CD8-positive, alpha-beta memory T cell (primary cell): ENCODE measurements around the gene PPM1H. TPM values are rescaled to one million over a fixed set of nuclear protein-coding genes. Genes with fewer than 3 reads are reported as not detected.

Experiments used
- CTCF ChIA-PET: fragments of 350-600 bp; sonication (Branson Sonifier 250); formaldehyde crosslinking; loops from one replicate; lab custom pipeline; 2021; ENCODE audit warnings: antibody characterized with exemption; lab: Charles Lee
- POLR2A ChIA-PET: fragments of 350-600 bp; sonication (Branson Sonifier 250); formaldehyde crosslinking; loops from one replicate; lab custom pipeline; 2021; ENCODE audit warnings: antibody characterized with exemption; lab: Charles Lee
- DNase-seq, 5 donors: peaks; one replicate each; pipeline versions ENCODE4 v3.0.0 to v3.0.0-alpha.2; 2020 to 2022; ENCODE audit warnings: mixed read lengths in 1 of 5
- H3K27ac ChIP-seq: one replicate; pipeline ENCODE4 v1.7.0; 2013; ENCODE audit warnings: low read depth, mild to moderate bottlenecking, low read length, moderate library complexity
- H3K27me3 ChIP-seq: 2 replicates; pipeline ENCODE4 v1.7.0; 2013; ENCODE audit warnings: low read length, mild to moderate bottlenecking; ENCODE audit not compliant: insufficient read depth, poor library complexity, severe bottlenecking
- H3K36me3 ChIP-seq: 2 replicates; pipeline ENCODE4 v1.7.0; 2013; ENCODE audit warnings: mild to moderate bottlenecking, low read length, moderate library complexity; ENCODE audit not compliant: insufficient read depth
- H3K4me1 ChIP-seq: 2 replicates; pipeline ENCODE4 v1.7.0; 2013; ENCODE audit warnings: mild to moderate bottlenecking, low read length, moderate library complexity; ENCODE audit not compliant: insufficient read depth
- H3K4me3 ChIP-seq: 2 replicates; pipeline ENCODE4 v1.7.0; 2013; ENCODE audit warnings: mild to moderate bottlenecking, low read length
- H3K9me3 ChIP-seq: 2 replicates; pipeline ENCODE4 v1.7.0; 2013; ENCODE audit warnings: mild to moderate bottlenecking, low read length
- H3K27ac Mint-ChIP-seq, 8 donors: one replicate each; pipeline ENCODE4 v1.8.0; 2020 to 2021; ENCODE audit warnings: mixed read lengths in 8 of 8, mild to moderate bottlenecking in 6 of 8, inconsistent platforms in 3 of 8, moderate library complexity in 3 of 8
- H3K27me3 Mint-ChIP-seq, 2 donors: one replicate each; pipeline ENCODE4 v1.8.0; 2020 to 2021; ENCODE audit warnings: mixed read lengths in 2 of 2, mild to moderate bottlenecking in 1 of 2, moderate library complexity in 1 of 2
- H3K36me3 Mint-ChIP-seq, 3 donors: one replicate each; pipeline ENCODE4 v1.8.0; 2020 to 2021; ENCODE audit warnings: mixed read lengths in 3 of 3, inconsistent platforms in 1 of 3, mild to moderate bottlenecking in 1 of 3
- H3K4me1 Mint-ChIP-seq, 3 donors: one replicate each; pipeline ENCODE4 v1.8.0; 2020 to 2021; ENCODE audit warnings: mixed read lengths in 3 of 3, inconsistent platforms in 1 of 3, mild to moderate bottlenecking in 1 of 3
- H3K4me3 Mint-ChIP-seq, 7 donors: one replicate each; pipeline ENCODE4 v1.8.0; 2020 to 2021; ENCODE audit warnings: mixed read lengths in 7 of 7, mild to moderate bottlenecking in 6 of 7, moderate library complexity in 4 of 7, inconsistent platforms in 2 of 7
- H3K9me3 Mint-ChIP-seq, 5 donors: one replicate each; pipeline ENCODE4 v1.8.0; 2020 to 2022; ENCODE audit warnings: mixed read lengths in 5 of 5, mild to moderate bottlenecking in 3 of 5, moderate library complexity in 2 of 5, inconsistent platforms in 1 of 5
- polyA plus RNA-seq: library from polyadenylated mRNA; unstranded; fragments of 300-500 nt; fragmentation: Illumina TruSeq; gene quantifications from one replicate; pipeline ENCODE4 v1.2.3, GENCODE V29; 2021
- total RNA-seq, 2 experiments: library from RNA; stranded (reverse); gene quantifications; one replicate each; pipeline ENCODE4 v1.2.3, GENCODE V29; 2021

PPM1H gene
- total and polyA plus RNA-seq, 3 experiments from 2014 or later: 0.13 TPM; not detected in 1

DNA sequence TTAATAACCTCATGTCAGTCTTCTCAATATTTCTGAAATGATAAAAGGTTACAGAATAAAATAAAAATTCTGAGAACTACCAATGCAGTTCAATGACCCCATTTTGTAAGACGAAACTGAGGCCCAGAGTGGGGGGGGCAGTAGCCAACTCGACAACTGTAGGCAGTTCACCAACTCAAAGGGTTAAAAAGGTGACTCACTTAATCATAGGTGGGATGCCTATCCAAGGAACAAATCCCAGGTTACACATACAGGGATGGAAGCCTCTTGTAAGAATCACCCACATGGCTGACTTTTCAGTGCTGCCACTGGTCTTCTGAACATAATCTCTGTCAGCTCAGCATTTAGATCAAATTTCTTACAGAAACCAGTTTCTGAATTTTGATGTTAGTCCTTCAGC is 10.9 kb downstream of the PPM1H start:
- Mint-ChIP-seq H3K4me3 (no peak overlapping the region), H3K9me3 (peaks cover 0 to 3% (median 0%) of the 10 kb centered on the region in 5 donors), H3K36me3 (no peaks in the 10 kb centered on the region), H3K27ac (no peak overlapping the region), H3K27me3 (peaks cover 2 to 38% of the 10 kb centered on the region in 2 donors), H3K4me1 (no peaks in the 10 kb centered on the region)
- Histone ChIP-seq H3K4me3 (no peak overlapping the region), H3K36me3 (no peaks in the 10 kb centered on the region), H3K4me1 (no peaks in the 10 kb centered on the region), H3K27ac (no peak overlapping the region), H3K9me3 (no peaks in the 10 kb centered on the region), H3K27me3 (no peaks in the 10 kb centered on the region)
- DNase-seq: no peak
- ChIA-PET CTCF (no interaction called here), POLR2A (no interaction called here)

DNA sequence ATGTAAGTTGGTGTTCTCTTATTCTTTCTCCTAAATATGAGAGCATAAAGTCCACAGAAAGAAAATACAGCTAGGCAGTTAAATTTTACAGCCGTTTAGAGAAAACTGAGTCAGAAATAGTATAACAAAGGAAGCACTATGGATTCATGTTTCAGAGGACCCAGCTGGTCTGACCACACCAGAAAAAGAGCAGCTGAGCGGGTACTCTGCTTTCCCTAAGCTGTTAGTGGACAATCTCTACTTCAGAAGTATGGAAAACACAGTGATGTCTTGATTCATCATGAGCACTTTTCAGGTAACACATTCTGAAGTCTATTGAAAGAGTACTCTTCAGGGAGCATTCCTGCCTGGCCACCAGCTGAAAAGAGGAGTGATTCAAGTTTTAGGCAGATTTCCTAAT is 12.4 kb downstream of the PPM1H start:
- Mint-ChIP-seq H3K4me3 (no peak overlapping the region), H3K4me1 (no peaks in the 10 kb centered on the region), H3K9me3 (peaks cover 0 to 3% (median 0%) of the 10 kb centered on the region in 5 donors), H3K36me3 (no peaks in the 10 kb centered on the region), H3K27me3 (peaks cover 2 to 33% of the 10 kb centered on the region in 2 donors), H3K27ac (no peak overlapping the region)
- Histone ChIP-seq H3K9me3 (no peaks in the 10 kb centered on the region), H3K4me3 (no peak overlapping the region), H3K36me3 (no peaks in the 10 kb centered on the region), H3K27me3 (no peaks in the 10 kb centered on the region), H3K27ac (no peak overlapping the region), H3K4me1 (no peaks in the 10 kb centered on the region)
- DNase-seq: no peak
- POLR2A ChIA-PET: no interaction called here
- CTCF ChIA-PET: no interaction called here

GRCh38 chr12:62919838-62920237 is 15.1 kb downstream of the PPM1H start:
- no peak for DNase-seq
- Histone ChIP-seq H3K27me3 (no peaks in the 10 kb centered on the region), H3K9me3 (no peaks in the 10 kb centered on the region), H3K36me3 (no peaks in the 10 kb centered on the region), H3K4me3 (no peak overlapping the region), H3K27ac (no peak overlapping the region), H3K4me1 (no peaks in the 10 kb centered on the region)
- Mint-ChIP-seq H3K4me1 (no peaks in the 10 kb centered on the region), H3K27ac (no peak overlapping the region), H3K9me3 (no peaks in the 10 kb centered on the region), H3K4me3 (no peak overlapping the region), H3K27me3 (peaks cover 0 to 31% of the 10 kb centered on the region in 2 donors), H3K36me3 (no peaks in the 10 kb centered on the region)
- ChIA-PET CTCF (no interaction called here), POLR2A (no interaction called here)

DNA sequence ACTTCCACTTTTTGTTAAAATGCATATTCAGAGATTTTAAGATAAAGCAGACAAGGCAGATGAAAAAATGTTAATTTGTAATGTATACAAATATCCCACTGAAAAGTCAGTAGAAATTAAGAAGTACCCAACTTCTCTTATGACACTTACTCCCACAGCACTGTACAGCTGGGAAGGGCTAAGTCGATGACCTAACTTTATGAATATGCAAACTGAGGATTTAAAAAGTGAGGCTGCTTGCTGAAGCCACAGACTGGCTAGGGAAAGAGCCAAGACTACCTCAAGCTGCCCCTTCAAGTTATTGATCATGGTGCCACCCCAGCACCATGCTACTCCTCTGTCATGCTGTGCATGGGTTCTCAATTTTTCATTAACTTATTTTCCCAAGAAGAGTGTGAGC is 17.0 kb downstream of the PPM1H start:
- no peak overlapping the region for H3K4me3 Mint-ChIP-seq
- H3K4me1 ChIP-seq: no peaks in the 10 kb centered on the region

GRCh38 chr12:62916632-62917425 is 18.1 kb downstream of the PPM1H start:
- Histone ChIP-seq H3K36me3 (no peaks in the 10 kb centered on the region), H3K27me3 (no peaks in the 10 kb centered on the region), H3K4me3 (no peak overlapping the region), H3K4me1 (no peaks in the 10 kb centered on the region), H3K9me3 (no peaks in the 10 kb centered on the region), H3K27ac (no peak overlapping the region)
- H3K4me1 Mint-ChIP-seq: no peaks in the 10 kb centered on the region
- H3K27ac Mint-ChIP-seq: no peak overlapping the region
- H3K4me3 Mint-ChIP-seq: no peak overlapping the region
- ChIA-PET CTCF (no interaction called here), POLR2A (no interaction called here)
- H3K36me3 Mint-ChIP-seq: no peaks in the 10 kb centered on the region
- peaks cover 0 to 20% of the 10 kb centered on the region in 2 donors for H3K27me3 Mint-ChIP-seq
- H3K9me3 Mint-ChIP-seq: peaks cover 0 to 3% (median 0%) of the 10 kb centered on the region in 5 donors
- no peak for DNase-seq

More for the DNA sequence above, 17.0 kb downstream of the PPM1H start:
- Mint-ChIP-seq H3K27ac (no peak overlapping the region), H3K9me3 (peaks cover 0 to 3% (median 0%) of the 10 kb centered on the region in 5 donors), H3K4me1 (no peaks in the 10 kb centered on the region), H3K27me3 (peaks cover 0 to 25% of the 10 kb centered on the region in 2 donors), H3K36me3 (no peaks in the 10 kb centered on the region)
- Histone ChIP-seq H3K27me3 (no peaks in the 10 kb centered on the region), H3K36me3 (no peaks in the 10 kb centered on the region), H3K4me3 (no peak overlapping the region), H3K27ac (no peak overlapping the region), H3K9me3 (no peaks in the 10 kb centered on the region)
- no peak for DNase-seq
- POLR2A ChIA-PET: no interaction called here
- CTCF ChIA-PET: no interaction called here

DNA sequence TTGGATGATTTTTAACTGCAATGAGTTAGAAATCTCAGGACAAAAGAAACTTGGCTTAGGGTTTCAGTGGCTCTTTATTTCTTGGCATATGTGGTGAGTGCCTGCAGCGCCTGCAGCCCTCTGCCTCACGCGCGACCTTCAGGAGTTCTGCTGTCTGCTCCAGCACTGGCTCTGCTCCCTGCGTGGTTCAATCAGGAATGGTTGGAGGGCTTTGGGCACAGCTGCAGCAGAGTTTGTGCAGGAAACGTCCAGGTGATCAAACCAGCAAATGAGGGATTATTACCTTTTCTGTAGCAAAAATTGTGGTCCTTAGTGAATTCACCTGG is 19.8 kb downstream of the PPM1H start:
- ChIA-PET POLR2A (no interaction called here), CTCF (no interaction called here)
- H3K27ac Mint-ChIP-seq: no peak overlapping the region
- Histone ChIP-seq H3K27ac (no peak overlapping the region), H3K9me3 (no peaks in the 10 kb centered on the region), H3K4me1 (no peaks in the 10 kb centered on the region), H3K4me3 (no peak overlapping the region), H3K36me3 (no peaks in the 10 kb centered on the region), H3K27me3 (no peaks in the 10 kb centered on the region)
- no peak overlapping the region for H3K4me3 Mint-ChIP-seq
- peaks cover 0 to 12% of the 10 kb centered on the region in 2 donors for H3K27me3 Mint-ChIP-seq
- no peaks in the 10 kb centered on the region for H3K4me1 Mint-ChIP-seq
- DNase-seq: no peak
- peaks cover 0 to 3% (median 0%) of the 10 kb centered on the region in 5 donors for H3K9me3 Mint-ChIP-seq
- H3K36me3 Mint-ChIP-seq: no peaks in the 10 kb centered on the region

GRCh38 chr12:62914443-62915203 is 20.3 kb downstream of the PPM1H start:
- ChIA-PET POLR2A (no interaction called here), CTCF (no interaction called here)
- H3K9me3 ChIP-seq: no peaks in the 10 kb centered on the region
- no peaks in the 10 kb centered on the region for H3K36me3 Mint-ChIP-seq
- H3K4me3 Mint-ChIP-seq: no peak overlapping the region
- peaks cover 0 to 12% of the 10 kb centered on the region in 2 donors for H3K27me3 Mint-ChIP-seq
- H3K4me1 ChIP-seq: no peaks in the 10 kb centered on the region
- H3K27ac Mint-ChIP-seq: no peak overlapping the region
- no peaks in the 10 kb centered on the region for H3K36me3 ChIP-seq
- no peak overlapping the region for H3K4me3 ChIP-seq
- no peak for DNase-seq
- no peaks in the 10 kb centered on the region for H3K27me3 ChIP-seq
- H3K27ac ChIP-seq: peak overlapping the region; percentile 38
- no peaks in the 10 kb centered on the region for H3K4me1 Mint-ChIP-seq
- H3K9me3 Mint-ChIP-seq: peaks cover 0 to 3% (median 0%) of the 10 kb centered on the region in 5 donors

DNA sequence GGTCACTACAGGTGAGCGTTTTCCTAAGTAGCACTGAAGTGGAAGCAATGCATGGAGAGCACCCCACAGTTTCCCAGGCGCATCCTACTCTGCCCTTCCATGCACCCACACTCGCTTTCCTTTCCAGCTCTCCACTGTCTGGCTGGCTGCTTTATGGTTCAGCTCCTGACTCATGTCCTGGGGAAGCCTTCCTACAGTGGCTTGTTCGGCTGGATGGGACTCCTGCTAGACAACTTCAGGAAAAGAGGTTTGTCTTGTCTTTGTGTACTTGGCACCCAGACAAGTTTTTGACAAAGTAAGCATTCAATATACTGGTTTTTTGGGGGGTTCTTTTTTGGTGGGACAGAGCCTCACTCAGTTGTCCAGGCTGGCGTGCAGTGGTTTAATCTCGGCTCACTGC is 21.6 kb downstream of the PPM1H start:
- ChIA-PET CTCF (no interaction called here), POLR2A (no interaction called here)
- no peak overlapping the region for H3K4me3 ChIP-seq
- H3K9me3 ChIP-seq: no peaks in the 10 kb centered on the region
- no peaks in the 10 kb centered on the region for H3K4me1 ChIP-seq
- H3K27ac ChIP-seq: no peak overlapping the region
- no peaks in the 10 kb centered on the region for H3K36me3 Mint-ChIP-seq
- DNase-seq: no peak
- no peak overlapping the region for H3K27ac Mint-ChIP-seq
- peaks cover 0 to 3% (median 0%) of the 10 kb centered on the region in 5 donors for H3K9me3 Mint-ChIP-seq
- no peak overlapping the region for H3K4me3 Mint-ChIP-seq
- no peaks in the 10 kb centered on the region for H3K36me3 ChIP-seq
- H3K4me1 Mint-ChIP-seq: no peaks in the 10 kb centered on the region
- peaks cover 2 to 8% of the 10 kb centered on the region in 2 donors for H3K27me3 Mint-ChIP-seq
- no peaks in the 10 kb centered on the region for H3K27me3 ChIP-seq
